ENCODE data around the gene OTOP1.
"Not testable (repeated sequence)": the region's sequence is repeated elsewhere in the genome, so short reads cannot be mapped to it uniquely, and the experiment has no call there.

Gene OTOP1

GRCh38 chr4:4160956-4161665 is 65.6 kb downstream of the OTOP1 start:
- not testable (repeated sequence) for DNase-seq

GRCh38 chr4:4145622-4146021 is 81.1 kb downstream of the OTOP1 start:
- peak; percentile 15 for DNase-seq

DNA sequence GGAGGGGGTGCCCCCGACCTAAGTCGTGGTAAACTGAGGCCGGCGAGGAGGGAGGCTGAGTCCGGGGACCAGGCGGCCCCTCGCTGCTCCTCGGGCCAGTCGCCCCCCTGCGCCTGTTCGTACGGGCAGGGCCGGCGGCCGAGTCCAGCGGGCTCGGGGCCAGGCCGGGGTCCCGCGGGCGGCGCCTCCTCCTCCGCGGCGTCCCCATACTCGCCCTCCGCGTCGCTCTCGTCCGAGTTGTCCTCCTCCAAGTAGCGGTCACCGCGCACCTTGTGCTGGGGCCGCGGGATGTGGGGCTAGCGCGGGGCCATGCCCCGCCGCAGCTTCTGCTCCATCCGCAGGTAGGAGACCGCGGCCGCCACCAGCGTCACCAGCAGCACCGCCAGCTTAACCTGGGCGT is 83.4 kb downstream of the OTOP1 start:
- not testable (repeated sequence) for DNase-seq

- not testable (repeated sequence) for DNase-seq
Measured at GRCh38 chr4:4142679-4143078, 84.0 kb downstream of the OTOP1 start.

- DNase-seq = not testable (repeated sequence)
Measured at GRCh38 chr4:4141186-4141585, 85.5 kb downstream of the OTOP1 start.
